HCT116 (cell line): Measurements from ENCODE around the gene SEC61A1. TPM values are rescaled to one million over a fixed set of nuclear protein-coding genes. Genes with fewer than 3 reads are reported as not detected.

Source experiments
- ATAC-seq: fragments of 200-7000 bp; cut with Tn5 transposase; 2 replicates; pipeline ENCODE4 v1.9.1; 2020; ENCODE audit warnings: mild to moderate bottlenecking, moderate library complexity
- BruUV-seq: library from RNA; stranded (reverse); fragments of 400-500 nt; replicated peaks from 2 replicates; lab custom pipeline; 2021; lab: Mats Ljungman, UMichigan
- CTCF ChIA-PET: fragments of 300-600 bp; sonication (Branson Sonifier 250); formaldehyde crosslinking; loops from one replicate; lab custom pipeline; 2021; ENCODE audit warnings: antibody characterized with exemption; lab: Charles Lee
- POLR2A ChIA-PET: fragments of 300-600, 350-600 bp; sonication (Branson Sonifier 250); formaldehyde crosslinking; loops from one replicate; lab custom pipeline; 2021; ENCODE audit warnings: antibody characterized with exemption; lab: Charles Lee
- RAD21 ChIA-PET, 2 experiments: fragments of 300-600 bp; sonication (Branson Sonifier 250); formaldehyde crosslinking; loops; one replicate each; lab custom pipeline; 2023; ENCODE audit warnings: low total read pairs in 2 of 2; ENCODE audit not compliant: uncharacterized antibody in 2 of 2, unreplicated experiment in 2 of 2, low non-redundant PET in 1 of 2; lab: Charles Lee
- DNase-seq: peaks from one replicate; pipeline ENCODE4 v3.0.0-alpha.2; 2010; ENCODE audit warnings: low read depth, low spot score
- H2AFZ ChIP-seq: fragments of 200-600 bp; shearing (Covaris generic), sonication (generic); 2 replicates; pipeline ENCODE4 v1.6.1; 2017; ENCODE audit warnings: low read depth, mixed run types, mixed read lengths, antibody characterized with exemption, low read length; ENCODE audit not compliant: poor library complexity, severe bottlenecking
- H3K27ac ChIP-seq: 2 replicates; pipeline ENCODE4 v1.5.1; 2012; ENCODE audit warnings: low read depth, low read length
- H3K27me3 ChIP-seq: fragments of 200-600 bp; sonication (generic); 2 replicates; pipeline ENCODE4 v1.6.1; 2016; ENCODE audit warnings: mixed run types, low read length, mixed read lengths; ENCODE audit not compliant: insufficient read depth
- H3K36me3 ChIP-seq, 2 experiments: fragments of 200-500 bp in 1 of 2; fragments of 200-600 bp in 1 of 2; sonication (Bioruptor generic) in 1 of 2; sonication (generic) in 1 of 2; 2 replicates each; pipeline versions ENCODE4 v1.5.1 to v1.6.1; 2014 to 2016; ENCODE audit warnings: low read length in 2 of 2, inconsistent platforms in 1 of 2, mixed read lengths in 1 of 2, mixed run types in 1 of 2; ENCODE audit not compliant: insufficient read depth in 2 of 2, control insufficient read depth in 1 of 2
- H3K4me1 ChIP-seq, 2 experiments: fragments of 200-600 bp in 1 of 2; sonication (generic) in 1 of 2; 2 replicates each; pipeline versions ENCODE4 v1.5.1 to v1.6.1; 2012 to 2017; ENCODE audit warnings: low read length in 2 of 2, inconsistent platforms in 1 of 2, mild to moderate bottlenecking in 1 of 2, mixed read lengths in 1 of 2, mixed run types in 1 of 2, moderate library complexity in 1 of 2; ENCODE audit not compliant: insufficient read depth in 2 of 2, control insufficient read depth in 1 of 2
- H3K4me2 ChIP-seq: fragments of 200-600 bp; sonication (generic); 2 replicates; pipeline ENCODE4 v1.6.1; 2017; ENCODE audit warnings: mixed run types, low read length, mixed read lengths
- H3K4me3 ChIP-seq, 2 experiments: fragments of 200-600 bp in 1 of 2; sonication (generic) in 1 of 2; replicated peaks in 1 of 2; 2 replicates each; pipeline ENCODE4 v1.5.1; 2011 to 2016; ENCODE audit warnings: low read length in 2 of 2, control low read depth in 1 of 2, low read depth in 1 of 2, mild to moderate bottlenecking in 1 of 2, mixed read lengths in 1 of 2, mixed run types in 1 of 2
- H3K79me2 ChIP-seq: fragments of 200-600 bp; sonication (generic); 2 replicates; pipeline ENCODE4 v1.6.1; 2017; ENCODE audit warnings: mild to moderate bottlenecking, mixed run types, low read length, moderate library complexity, mixed read lengths; ENCODE audit not compliant: insufficient read depth
- H3K9ac ChIP-seq: fragments of 200-600 bp; sonication (generic); 2 replicates; pipeline ENCODE4 v1.6.1; 2016; ENCODE audit warnings: low read length, mixed read lengths
- H3K9me2 ChIP-seq: fragments of 200-600 bp; sonication (generic), shearing (Covaris generic); 2 replicates; pipeline ENCODE4 v1.6.1; 2017; ENCODE audit warnings: mixed run types, mild to moderate bottlenecking, moderate library complexity; ENCODE audit not compliant: insufficient read depth
- H3K9me3 ChIP-seq, 2 experiments: fragments of 200-500 bp in 1 of 2; fragments of 200-600 bp in 1 of 2; sonication (Bioruptor generic) in 1 of 2; sonication (generic) in 1 of 2; 2 replicates each; pipeline ENCODE4 v1.6.1; 2014 to 2017; ENCODE audit warnings: low read length in 2 of 2, mixed read lengths in 2 of 2, inconsistent platforms in 1 of 2, low read depth in 1 of 2, mild to moderate bottlenecking in 1 of 2, mixed run types in 1 of 2, moderate library complexity in 1 of 2; ENCODE audit not compliant: control insufficient read depth in 1 of 2, insufficient read depth in 1 of 2
- H4K20me1 ChIP-seq: fragments of 200-600 bp; sonication (generic), shearing (Covaris generic); 2 replicates; pipeline ENCODE4 v1.6.1; 2017; ENCODE audit warnings: mixed run types, mild to moderate bottlenecking, moderate library complexity; ENCODE audit not compliant: insufficient read depth
- EZH2phosphoT487 ChIP-seq: fragments of 200-600 bp; IDR thresholded peaks from 2 replicates; pipeline ENCODE4 v1.6.1; 2018; ENCODE audit warnings: antibody characterized with exemption, borderline replicate concordance
- FOSL1 ChIP-seq: IDR thresholded peaks from 2 replicates; pipeline ENCODE4 v1.6.1; 2012; ENCODE audit warnings: low read depth
- POLR2AphosphoS5 ChIP-seq: IDR thresholded peaks from 2 replicates; pipeline ENCODE4 v1.6.1; 2011; ENCODE audit warnings: mild to moderate bottlenecking, low read depth, low read length, moderate library complexity
- TCF7L2 ChIP-seq: IDR thresholded peaks from 2 replicates; pipeline ENCODE4 v1.7.0; 2011; ENCODE audit warnings: borderline replicate concordance, inconsistent platforms; ENCODE audit not compliant: insufficient read depth, insufficient read length; ENCODE audit errors: extremely low read depth
- intact Hi-C: fragments of 100-400 bp; cut with micrococcal nuclease; formaldehyde crosslinking; loops from 2 replicates; pipeline ENCODE4 v1.10.0; 2022
- total RNA-seq: library from RNA; stranded (reverse); gene quantifications from one replicate; pipeline ENCODE4 v1.2.1, GENCODE V29; 2021; ENCODE audit not compliant: unreplicated experiment
- TF ChIP-seq, protein P1 (sequence below), 3 experiments: fragments of 200-600 bp in 1 of 3; sonication (generic) in 1 of 3; IDR thresholded peaks in 2 of 3; conservative IDR thresholded peaks in 1 of 3; 2 replicates each; pipeline ENCODE4 v1.5.1; 2012 to 2017; ENCODE audit warnings: low read depth in 2 of 3, low read length in 2 of 3, antibody characterized with exemption in 1 of 3, borderline replicate concordance in 1 of 3, control low read depth in 1 of 3, mild to moderate bottlenecking in 1 of 3, mixed read lengths in 1 of 3, mixed run types in 1 of 3, moderate library complexity in 1 of 3; ENCODE audit not compliant: insufficient read depth in 1 of 3

SEC61A1 gene
- total RNA-seq, 1 experiment from 2014 or later: 176 TPM

- RAD21 ChIA-PET: no interaction called here
- peaks cover 57% of the 10 kb centered on the region; the same call in 1 of the 2 replicates for H3K79me2 ChIP-seq
- no peak overlapping the region for H3K4me2 ChIP-seq
- H3K9ac ChIP-seq: no peak overlapping the region
- H3K27ac ChIP-seq: no peak overlapping the region
- CTCF ChIA-PET: interaction anchor here (1.5 kb wide), 1 partner anchor 67 kb away, joined by 4 read pairs; no protein-coding TSS in a partner anchor
- H2AFZ ChIP-seq: no peak overlapping the region
- DNase-seq (no peak), ATAC-seq (no peak)
- intact Hi-C loops: loop anchor here (10.0 kb wide), 1 partner anchor 412 kb away; no protein-coding TSS in a partner anchor
- no peaks in the 10 kb centered on the region for H3K27me3 ChIP-seq
- peaks cover 75 to 83% of the 10 kb centered on the region in 2 experiments for H3K36me3 ChIP-seq
- no peaks in the 10 kb centered on the region for H3K9me2 ChIP-seq
- no peaks in the 10 kb centered on the region for H3K9me3 ChIP-seq
- peaks cover 11% of the 10 kb centered on the region; the same call in 1 of the 2 replicates for H4K20me1 ChIP-seq
- POLR2A ChIA-PET: interaction anchor here (1.5 kb wide), 2 partner anchors 10 to 15 kb away, joined by 3 to 4 read pairs; partner anchors contain the start of gene SEC61A1
- H3K4me3 ChIP-seq: no peak overlapping the region
- BruUV-seq: no TSS peak
- no peaks in the 10 kb centered on the region for H3K4me1 ChIP-seq
- TF ChIP-seq TCF7L2 (no peak), POLR2AphosphoS5 (0 out of 2 replicates have a peak, but pooled peaks have one; percentile 6)
Observed at GRCh38 chr3:128066676-128067075, 14.4 kb downstream of the SEC61A1 start.

- Histone ChIP-seq H3K4me3 (no peak overlapping the region), H3K36me3 (peaks cover 71 to 83% of the 10 kb centered on the region in 2 experiments)
- CTCF ChIA-PET: interaction anchor here (1.5 kb wide), 1 partner anchor 66 kb away, joined by 4 read pairs; no protein-coding TSS in a partner anchor
- TF ChIP-seq FOSL1 (no peak), EZH2phosphoT487 (no peak)
- TF ChIP-seq, protein P1, sequence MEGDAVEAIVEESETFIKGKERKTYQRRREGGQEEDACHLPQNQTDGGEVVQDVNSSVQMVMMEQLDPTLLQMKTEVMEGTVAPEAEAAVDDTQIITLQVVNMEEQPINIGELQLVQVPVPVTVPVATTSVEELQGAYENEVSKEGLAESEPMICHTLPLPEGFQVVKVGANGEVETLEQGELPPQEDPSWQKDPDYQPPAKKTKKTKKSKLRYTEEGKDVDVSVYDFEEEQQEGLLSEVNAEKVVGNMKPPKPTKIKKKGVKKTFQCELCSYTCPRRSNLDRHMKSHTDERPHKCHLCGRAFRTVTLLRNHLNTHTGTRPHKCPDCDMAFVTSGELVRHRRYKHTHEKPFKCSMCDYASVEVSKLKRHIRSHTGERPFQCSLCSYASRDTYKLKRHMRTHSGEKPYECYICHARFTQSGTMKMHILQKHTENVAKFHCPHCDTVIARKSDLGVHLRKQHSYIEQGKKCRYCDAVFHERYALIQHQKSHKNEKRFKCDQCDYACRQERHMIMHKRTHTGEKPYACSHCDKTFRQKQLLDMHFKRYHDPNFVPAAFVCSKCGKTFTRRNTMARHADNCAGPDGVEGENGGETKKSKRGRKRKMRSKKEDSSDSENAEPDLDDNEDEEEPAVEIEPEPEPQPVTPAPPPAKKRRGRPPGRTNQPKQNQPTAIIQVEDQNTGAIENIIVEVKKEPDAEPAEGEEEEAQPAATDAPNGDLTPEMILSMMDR (IDR thresholded peaks at IDR 0.05 in 2 of 3, conservative IDR thresholded peaks at IDR 0.05 in 1 of 3; ENCODE audit: borderline replicate concordance in 1 of 3, insufficient read depth in 1 of 3, low read depth in 2 of 3, low read length in 2 of 3): no peak; a peak in 1 of 6 replicates
- TF ChIP-seq, all 23 proteins: peak for 0
- ChIA-PET POLR2A (no interaction called here), RAD21 (no interaction called here)
- peak; percentile 55 for ATAC-seq
- Histone ChIP-seq H3K79me2 (peaks cover 57% of the 10 kb centered on the region; the same call in 1 of the 2 replicates), H3K9me3 (no peaks in the 10 kb centered on the region), H3K27me3 (no peaks in the 10 kb centered on the region), H4K20me1 (peaks cover 11% of the 10 kb centered on the region; the same call in 1 of the 2 replicates), H3K4me1 (no peaks in the 10 kb centered on the region), H3K9ac (no peak overlapping the region), H2AFZ (no peak overlapping the region), H3K27ac (no peak overlapping the region), H3K9me2 (no peaks in the 10 kb centered on the region), H3K4me2 (no peak overlapping the region)
- intact Hi-C loops: loop anchor here (10.0 kb wide), 1 partner anchor 413 kb away; no protein-coding TSS in a partner anchor
- BruUV-seq: no TSS peak
- no peak for DNase-seq
Observed at GRCh38 chr3:128067489-128067888, 15.3 kb downstream of the SEC61A1 start.
